K562 (cell line): ENCODE data around the gene DROSHA. TPM values are rescaled to one million over a fixed set of nuclear protein-coding genes. Genes with fewer than 3 reads are reported as not detected.

ENCODE experiments used
- ATF1 ChIP-seq, 2 experiments: fragments of 450-650 bp in 1 of 2; IDR thresholded peaks; 2 replicates each; pipeline ENCODE4 v1.6.1; 2016; ENCODE audit warnings: missing compliant biosample characterization in 1 of 2, missing genetic modification characterization in 1 of 2
- ETV5 ChIP-seq: sonication (generic); formaldehyde crosslinking; IDR thresholded peaks from 2 replicates; pipeline ENCODE4 v1.4.0; 2020; ENCODE audit warnings: low read depth, mild to moderate bottlenecking, missing genetic modification reagents
- ID3 ChIP-seq, 2 experiments: fragments of 250-450 bp in 1 of 2; fragments of 450-650 bp in 1 of 2; sonication (Bioruptor Pico) in 1 of 2; IDR thresholded peaks; 2 replicates each; pipeline versions ENCODE4 v1.6.1 to v1.8.0; 2016 to 2021; ENCODE audit warnings: mild to moderate bottlenecking in 2 of 2, moderate library complexity in 2 of 2, missing compliant biosample characterization in 1 of 2, missing genetic modification characterization in 1 of 2
- MGA ChIP-seq: fragments of 450-650 bp; IDR thresholded peaks from 2 replicates; pipeline ENCODE4 v1.6.1; 2016; ENCODE audit warnings: mild to moderate bottlenecking, moderate library complexity
- OTX1 ChIP-seq: fragments of 450-650 bp; formaldehyde crosslinking; IDR thresholded peaks from 2 replicates; pipeline ENCODE4 v1.4.0; 2022; ENCODE audit warnings: mild to moderate bottlenecking
- SMARCA4 ChIP-seq: fragments of 450-650 bp; IDR thresholded peaks from 2 replicates; pipeline ENCODE4 v1.6.1; 2016
- TBL1XR1 ChIP-seq, 2 experiments: IDR thresholded peaks; 2 replicates each; pipeline ENCODE4 v1.6.1; 2012; ENCODE audit warnings: improper control_type of control experiment in 2 of 2, low read length in 2 of 2, mild to moderate bottlenecking in 1 of 2
- TCF7L2 ChIP-seq: fragments of 150-350 bp; IDR thresholded peaks from 2 replicates; pipeline ENCODE4 v1.6.1; 2016; ENCODE audit warnings: low read depth, mild to moderate bottlenecking, low read length, moderate library complexity
- VEZF1 ChIP-seq: fragments of 200-800 bp; sonication (Bioruptor generic); IDR thresholded peaks from 2 replicates; pipeline ENCODE4 v1.6.1; 2017; ENCODE audit warnings: missing genetic modification characterization, missing compliant biosample characterization
- ZC3H4 ChIP-seq: sonication (generic); formaldehyde crosslinking; IDR thresholded peaks from 2 replicates; pipeline ENCODE4 v1.9.0; 2021; ENCODE audit warnings: missing genetic modification reagents, borderline replicate concordance
- ZNF316 ChIP-seq: fragments of 450-650 bp; IDR thresholded peaks from 2 replicates; pipeline ENCODE4 v1.6.1; 2016
- polyA plus RNA-seq, 8 experiments: library from polyadenylated mRNA; depleted of rRNA in 4 of 8; stranded (reverse) in 5 of 8; unstranded in 3 of 8; fragments of >200 nt; fragmentation: Nextera tagmentation in 2 of 8; fragmentation: Illumina TruSeq in 1 of 8; extraction: Ambion mirVana in 2 of 8; extraction: Trizol in 1 of 8; gene quantifications; 2 replicates each; pipeline versions ENCODE4 v1.2.1 to v1.2.3, GENCODE V29; 2011 to 2014; ENCODE audit warnings: inconsistent platforms in 1 of 8, missing spikeins in 1 of 8
- total RNA-seq, 7 experiments: library from RNA; depleted of rRNA in 6 of 7; stranded (reverse); fragments of >200 nt in 6 of 7; fragmentation: Illumina TruSeq in 2 of 7; extraction: Trizol in 2 of 7; gene quantifications; 2 replicates each; pipeline versions ENCODE4 v1.2.1 to v1.2.3, GENCODE V29; 2011 to 2021; ENCODE audit warnings: low replicate concordance in 1 of 7

The DROSHA gene
- total and polyA plus RNA-seq, 9 of the 15 experiments (the other 6 are each of a cell fraction or from before 2014, with no cell fraction given): 52.5 to 109 (median 68.9) TPM

DNA sequence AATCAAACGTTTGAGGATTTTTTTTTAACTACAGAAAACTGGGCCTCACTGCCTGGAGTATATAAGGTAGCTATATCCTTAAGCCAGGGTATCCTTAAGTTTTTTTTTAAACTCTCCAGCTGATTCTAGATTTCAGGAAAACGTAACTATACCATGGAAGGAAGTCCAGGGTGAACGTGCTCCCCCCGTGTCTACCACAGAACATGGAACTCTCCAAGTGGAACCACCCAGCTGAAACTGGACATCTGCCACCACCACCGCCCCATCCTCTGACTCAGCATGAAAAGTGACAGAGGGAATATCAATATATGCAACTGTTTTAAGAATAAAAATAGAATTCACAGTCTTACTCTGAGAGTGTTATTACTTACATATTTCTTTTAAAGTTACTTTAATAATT is 61.3 kb downstream of the DROSHA start (continued):
- TF ChIP-seq MGA: peak; percentile 58; the same call in 1 of the 2 replicates
- TF ChIP-seq ETV5 (CRISPR knock-in tag): no peak
- TF ChIP-seq TBL1XR1 (IDR thresholded peaks at IDR 0.05; ENCODE audit: low read length in 2 of 2): 0 out of 4 replicates have a peak, but pooled peaks of 1 of the 2 experiments have one; percentile 15
- no peak for TF ChIP-seq TCF7L2
- peak; percentile 96 for TF ChIP-seq VEZF1 (CRISPR knock-in tag)
- TF ChIP-seq SMARCA4: peak; percentile 84
- no peak for TF ChIP-seq OTX1
- TF ChIP-seq ID3 (CRISPR knock-in tag; IDR thresholded peaks at IDR 0.05): no peak
- no peak for TF ChIP-seq ID3 (tag; IDR thresholded peaks at IDR 0.05)
- TF ChIP-seq ZNF316: peak; percentile 97
- no peak for TF ChIP-seq ATF1 (CRISPR knock-in tag; IDR thresholded peaks at IDR 0.05)
- 0 out of 2 replicates have a peak, but pooled peaks have one; percentile 20 for TF ChIP-seq ATF1 (tag; IDR thresholded peaks at IDR 0.05)
- TF ChIP-seq ZC3H4: no peak
